VCaP (cell line): Measurements from ENCODE around the gene MKLN1.

Experiments used
- H3K27ac ChIP-seq: fragments of 450-650 bp; 2 replicates; pipeline ENCODE4 v1.5.1; 2017
- CTCF ChIP-seq: fragments of 450-650 bp; conservative IDR thresholded peaks from 2 replicates; pipeline ENCODE4 v1.5.1; 2017; ENCODE audit warnings: mild to moderate bottlenecking, moderate library complexity

MKLN1 gene

GRCh38 chr7:131369354-131369753 is 41.7 kb downstream of the MKLN1 start:
- H3K27ac ChIP-seq, result no peak overlapping the region
- no peak for TF ChIP-seq CTCF

GRCh38 chr7:131370523-131370968 is 42.9 kb downstream of the MKLN1 start:
- H3K27ac ChIP-seq, result no peak overlapping the region
- no peak for TF ChIP-seq CTCF

- no peak for TF ChIP-seq CTCF
- H3K27ac ChIP-seq, result no peak overlapping the region
Observed at GRCh38 chr7:131371411-131371810, 43.7 kb downstream of the MKLN1 start.

DNA sequence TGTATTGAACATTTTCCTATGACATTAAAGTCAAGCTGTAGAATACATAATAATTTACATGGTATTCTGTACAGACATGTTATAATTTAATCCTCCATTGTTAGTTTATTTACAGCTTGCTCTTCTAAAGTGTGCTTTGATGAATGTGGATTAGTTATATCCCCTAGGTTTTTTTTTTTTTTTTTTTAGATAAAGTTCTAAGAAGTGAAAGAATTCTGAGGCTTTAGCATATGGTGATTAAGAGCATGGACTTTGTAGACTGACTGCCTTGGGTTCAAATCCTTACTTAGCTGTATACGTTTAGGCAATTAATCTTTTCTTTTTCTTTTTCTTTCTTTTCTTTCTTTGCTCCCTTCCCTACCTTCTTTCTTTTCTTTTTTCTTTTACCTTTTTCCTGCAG is 44.9 kb downstream of the MKLN1 start:
- H3K27ac ChIP-seq, result no peak overlapping the region
- no peak for TF ChIP-seq CTCF

GRCh38 chr7:131374821-131375220 is 47.1 kb downstream of the MKLN1 start:
- TF ChIP-seq CTCF, result no peak
- H3K27ac ChIP-seq, result no peak overlapping the region

DNA sequence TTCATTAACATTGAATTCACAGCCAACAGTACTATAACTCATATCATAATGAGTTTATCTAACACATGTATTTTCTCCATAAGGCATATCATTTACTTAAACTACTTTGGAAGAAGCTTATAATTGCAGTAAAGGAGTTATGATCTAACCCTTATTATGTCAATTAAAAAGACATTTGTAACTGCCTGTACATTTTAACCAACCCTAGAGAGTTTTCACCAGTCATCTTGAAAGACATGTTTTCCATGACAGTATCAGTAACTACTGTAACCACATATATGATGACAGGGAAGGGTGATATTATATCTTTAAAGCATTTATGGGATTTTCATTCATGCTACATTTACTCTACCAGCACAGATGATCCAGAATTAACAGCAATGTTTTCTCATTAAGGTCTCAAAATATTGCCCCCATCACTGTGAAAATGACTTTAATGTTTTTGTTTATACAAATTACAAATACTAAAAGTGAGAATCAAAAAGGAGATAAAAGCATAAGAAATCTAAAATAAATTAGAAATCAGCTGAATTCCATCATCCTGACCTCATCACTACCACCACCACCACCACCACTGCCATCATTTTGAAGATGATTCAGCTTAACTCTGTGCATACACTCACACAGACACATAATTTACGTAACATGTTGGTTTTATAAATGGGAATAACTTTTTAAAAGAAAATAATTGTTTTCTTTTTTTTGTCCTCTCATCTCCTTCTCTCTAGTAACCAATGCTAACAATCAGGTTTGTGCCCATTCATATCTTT is 53.6 kb downstream of the MKLN1 start:
- TF ChIP-seq CTCF, result no peak
- no peak overlapping the region for H3K27ac ChIP-seq

DNA sequence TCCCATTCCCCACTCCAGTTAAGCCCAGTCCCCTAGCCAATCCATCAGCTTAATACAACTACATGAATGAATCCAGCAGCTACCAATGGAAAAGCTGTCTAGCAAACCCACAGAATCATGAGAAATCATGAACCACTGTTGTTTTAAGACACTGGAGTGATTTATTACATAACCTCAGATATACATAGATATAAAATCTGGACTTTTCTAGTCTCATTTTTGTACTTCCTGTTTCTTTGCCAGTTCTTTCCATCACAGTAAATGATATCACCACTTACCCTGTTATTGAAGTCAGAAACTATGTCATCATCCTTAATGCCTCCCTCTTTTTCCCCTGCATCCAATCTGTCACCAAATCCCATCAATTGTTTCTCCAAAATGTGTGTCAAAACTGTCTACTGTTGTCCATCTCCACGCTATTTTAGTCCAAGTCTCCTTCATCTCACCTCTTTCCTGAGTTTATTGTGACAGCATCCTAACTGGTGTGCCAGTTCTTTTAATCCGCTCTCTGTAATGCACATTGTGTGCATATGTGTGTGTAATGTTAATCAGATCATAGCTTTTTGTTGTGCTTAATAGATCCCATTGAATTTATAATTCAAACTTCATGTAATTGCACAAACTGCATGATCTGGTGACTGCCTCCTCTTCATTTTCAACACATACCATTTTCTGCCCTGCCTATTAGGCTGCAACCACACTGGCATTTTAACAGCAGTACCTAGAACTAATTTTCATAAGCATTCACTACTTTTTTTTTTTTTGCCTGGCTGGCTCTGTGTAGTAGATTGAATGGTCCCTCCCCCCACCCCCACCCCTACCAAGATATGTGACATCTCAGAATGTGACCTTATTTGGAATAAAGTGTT is 56.0 kb downstream of the MKLN1 start:
- TF ChIP-seq CTCF, result no peak
- H3K27ac ChIP-seq, result no peak overlapping the region
